Osteoblast (primary cell): ENCODE measurements around the gene CHMP4B. TPM values are rescaled to one million over a fixed set of nuclear protein-coding genes. Genes with fewer than 3 reads are reported as not detected.

Source experiments
- DNase-seq: peaks from one replicate; pipeline ENCODE4 v3.0.0; 2011; ENCODE audit warnings: low spot score, mixed read lengths; ENCODE audit not compliant: insufficient read length; ENCODE audit errors: missing footprints
- H2AFZ ChIP-seq: 2 replicates; pipeline ENCODE4 v1.6.0; 2011; ENCODE audit warnings: mild to moderate bottlenecking, low read length
- H3K27ac ChIP-seq: 2 replicates; pipeline ENCODE4 v1.5.1; 2011; ENCODE audit warnings: mild to moderate bottlenecking, low read depth, low read length, moderate library complexity
- H3K27me3 ChIP-seq: 2 replicates; pipeline ENCODE4 v1.6.0; 2012; ENCODE audit warnings: mild to moderate bottlenecking, control low read depth, inconsistent platforms, low read length, moderate library complexity; ENCODE audit not compliant: insufficient read depth
- H3K36me3 ChIP-seq: 2 replicates; pipeline ENCODE4 v1.5.1; 2011; ENCODE audit warnings: mild to moderate bottlenecking, low read length, control low read depth, moderate library complexity; ENCODE audit not compliant: insufficient read depth
- H3K4me1 ChIP-seq: 2 replicates; pipeline ENCODE4 v1.5.1; 2011; ENCODE audit warnings: mild to moderate bottlenecking, low read length, control low read depth, moderate library complexity; ENCODE audit not compliant: insufficient read depth
- H3K4me2 ChIP-seq: 2 replicates; pipeline ENCODE4 v1.6.0; 2011; ENCODE audit warnings: mild to moderate bottlenecking, low read length; ENCODE audit not compliant: insufficient read depth
- H3K4me3 ChIP-seq: fragments of 200-600 bp; sonication (generic); 3 replicates; pipeline ENCODE4 v1.5.1; 2012; ENCODE audit warnings: mild to moderate bottlenecking, low read length, inconsistent platforms; ENCODE audit not compliant: insufficient read depth
- H3K79me2 ChIP-seq: 2 replicates; pipeline ENCODE4 v1.6.0; 2012; ENCODE audit warnings: mild to moderate bottlenecking, low read length, control low read depth, inconsistent platforms; ENCODE audit not compliant: insufficient read depth
- H3K9me3 ChIP-seq: 2 replicates; pipeline ENCODE4 v1.5.1; 2011; ENCODE audit warnings: low read depth, low read length, control low read depth
- H4K20me1 ChIP-seq: 2 replicates; pipeline ENCODE4 v1.6.0; 2012; ENCODE audit warnings: mild to moderate bottlenecking, low read length, control low read depth; ENCODE audit not compliant: insufficient read depth
- total RNA-seq: library from RNA; depleted of rRNA; stranded (reverse); fragments of >200 nt; gene quantifications from 2 replicates; pipeline ENCODE4 v1.2.3, GENCODE V29; 2012
- TF ChIP-seq, protein P1 (sequence below): IDR thresholded peaks from 2 replicates; pipeline ENCODE4 v1.5.1; 2011; ENCODE audit warnings: mild to moderate bottlenecking, low read depth, low read length, moderate library complexity; ENCODE audit errors: extremely low read depth

CHMP4B gene
- total RNA-seq, 1 donor = 40.9 TPM

GRCh38 chr20:33771938-33772337, 39.2 kb upstream of the CHMP4B start:
- Histone ChIP-seq H3K36me3 (peaks cover 6% of the 10 kb centered on the region), H3K9me3 (no peaks in the 10 kb centered on the region), H3K27ac (no peak overlapping the region), H3K4me1 (no peaks in the 10 kb centered on the region), H3K4me3 (no peak overlapping the region), H3K4me2 (no peak overlapping the region), H3K27me3 (no peaks in the 10 kb centered on the region), H3K79me2 (no peaks in the 10 kb centered on the region), H4K20me1 (no peaks in the 10 kb centered on the region), H2AFZ (no peak overlapping the region)
- TF ChIP-seq, protein P1, sequence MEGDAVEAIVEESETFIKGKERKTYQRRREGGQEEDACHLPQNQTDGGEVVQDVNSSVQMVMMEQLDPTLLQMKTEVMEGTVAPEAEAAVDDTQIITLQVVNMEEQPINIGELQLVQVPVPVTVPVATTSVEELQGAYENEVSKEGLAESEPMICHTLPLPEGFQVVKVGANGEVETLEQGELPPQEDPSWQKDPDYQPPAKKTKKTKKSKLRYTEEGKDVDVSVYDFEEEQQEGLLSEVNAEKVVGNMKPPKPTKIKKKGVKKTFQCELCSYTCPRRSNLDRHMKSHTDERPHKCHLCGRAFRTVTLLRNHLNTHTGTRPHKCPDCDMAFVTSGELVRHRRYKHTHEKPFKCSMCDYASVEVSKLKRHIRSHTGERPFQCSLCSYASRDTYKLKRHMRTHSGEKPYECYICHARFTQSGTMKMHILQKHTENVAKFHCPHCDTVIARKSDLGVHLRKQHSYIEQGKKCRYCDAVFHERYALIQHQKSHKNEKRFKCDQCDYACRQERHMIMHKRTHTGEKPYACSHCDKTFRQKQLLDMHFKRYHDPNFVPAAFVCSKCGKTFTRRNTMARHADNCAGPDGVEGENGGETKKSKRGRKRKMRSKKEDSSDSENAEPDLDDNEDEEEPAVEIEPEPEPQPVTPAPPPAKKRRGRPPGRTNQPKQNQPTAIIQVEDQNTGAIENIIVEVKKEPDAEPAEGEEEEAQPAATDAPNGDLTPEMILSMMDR = no peak
- no peak for DNase-seq

- DNase-seq = no peak
- H2AFZ ChIP-seq = no peak overlapping the region
- H3K79me2 ChIP-seq = no peaks in the 10 kb centered on the region
Measured at GRCh38 chr20:33772439-33772838, 38.7 kb upstream of the CHMP4B start.

DNA sequence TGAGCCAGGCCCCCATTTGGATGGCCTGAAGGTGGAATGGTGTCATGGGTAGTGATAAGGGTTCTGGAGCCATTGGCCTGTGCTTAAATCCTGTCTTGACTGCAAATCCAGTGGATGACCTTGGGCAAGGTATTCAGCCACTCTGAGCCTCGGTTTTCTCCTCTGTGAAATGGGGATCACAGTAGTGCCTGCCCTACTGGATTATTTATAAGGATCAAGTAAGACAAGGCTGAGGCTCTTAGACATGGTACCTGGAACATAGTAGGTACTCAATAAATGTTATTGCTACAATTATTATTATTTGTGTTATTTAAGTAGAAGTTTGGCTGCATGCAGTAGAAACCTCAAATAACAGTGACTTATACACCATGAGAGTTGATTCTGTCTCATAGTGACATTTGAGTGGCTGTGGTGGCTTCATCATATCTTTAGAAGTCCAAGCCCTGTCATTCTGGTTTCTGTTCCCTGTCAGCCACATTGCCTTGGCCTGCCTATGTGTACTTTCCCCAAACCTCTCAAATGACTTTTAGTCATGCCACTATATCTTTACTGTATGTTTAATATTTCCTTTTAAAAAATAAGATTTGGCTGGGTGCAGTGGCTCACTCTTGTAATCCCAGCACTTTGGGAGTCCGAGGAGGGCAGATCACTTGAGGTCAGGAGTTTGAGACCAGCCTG, 37.6 kb upstream of the CHMP4B start:
- no peak for DNase-seq
- H3K4me1 ChIP-seq = no peaks in the 10 kb centered on the region
- H3K4me3 ChIP-seq = no peak overlapping the region
- no peak overlapping the region for H3K27ac ChIP-seq
- no peaks in the 10 kb centered on the region for H3K9me3 ChIP-seq
- no peak overlapping the region for H3K4me2 ChIP-seq
- TF ChIP-seq, protein P1 = no peak
- no peaks in the 10 kb centered on the region for H3K79me2 ChIP-seq
- peaks cover 3% of the 10 kb centered on the region for H3K36me3 ChIP-seq
- no peak overlapping the region for H2AFZ ChIP-seq
- no peaks in the 10 kb centered on the region for H4K20me1 ChIP-seq
- no peaks in the 10 kb centered on the region for H3K27me3 ChIP-seq

More at GRCh38 chr20:33772439-33772838, 38.7 kb upstream of the CHMP4B start:
- Histone ChIP-seq H3K4me2 (no peak overlapping the region), H3K36me3 (peaks cover 3% of the 10 kb centered on the region), H3K4me3 (no peak overlapping the region), H3K9me3 (no peaks in the 10 kb centered on the region), H3K27me3 (no peaks in the 10 kb centered on the region), H3K4me1 (no peaks in the 10 kb centered on the region), H3K27ac (no peak overlapping the region), H4K20me1 (no peaks in the 10 kb centered on the region)
- TF ChIP-seq, protein P1 = no peak

GRCh38 chr20:33777816-33778215, 33.3 kb upstream of the CHMP4B start:
- no peaks in the 10 kb centered on the region for H3K27me3 ChIP-seq
- no peaks in the 10 kb centered on the region for H3K9me3 ChIP-seq
- H3K4me2 ChIP-seq = no peak overlapping the region
- TF ChIP-seq, protein P1 = no peak
- peaks cover 3% of the 10 kb centered on the region for H3K36me3 ChIP-seq
- no peaks in the 10 kb centered on the region for H3K4me1 ChIP-seq
- DNase-seq = no peak
- H3K4me3 ChIP-seq = no peak overlapping the region
- H3K27ac ChIP-seq = no peak overlapping the region
- no peaks in the 10 kb centered on the region for H4K20me1 ChIP-seq
- H3K79me2 ChIP-seq = no peaks in the 10 kb centered on the region
- H2AFZ ChIP-seq = no peak overlapping the region
